GM12865 (cell line): ENCODE results near the gene CPXM2.

ENCODE experiments used
- DNase-seq: peaks from one replicate; pipeline ENCODE4 v3.0.0; 2010; ENCODE audit warnings: low read depth
- H3K4me3 ChIP-seq: 2 replicates; pipeline ENCODE4 v1.5.1; 2011; ENCODE audit warnings: mild to moderate bottlenecking, low read depth, low read length, control low read depth
- CTCF ChIP-seq: IDR thresholded peaks from 2 replicates; pipeline ENCODE4 v1.5.1; 2011; ENCODE audit warnings: low read length, control low read depth, low read depth, inconsistent platforms; ENCODE audit not compliant: insufficient read depth; ENCODE audit errors: missing control alignments

Gene CPXM2

GRCh38 chr10:123761038-123761428, 130.6 kb downstream of the CPXM2 start:
- no peak overlapping the region for H3K4me3 ChIP-seq
- no peak for DNase-seq
- no peak for TF ChIP-seq CTCF

- no peak for TF ChIP-seq CTCF
- H3K4me3 ChIP-seq = no peak overlapping the region
- no peak for DNase-seq
These were observed 131.1 kb downstream of the CPXM2 start for GRCh38 chr10:123760356-123761037.

- no peak for DNase-seq
- no peak overlapping the region for H3K4me3 ChIP-seq
- no peak for TF ChIP-seq CTCF
These were observed 132.0 kb downstream of the CPXM2 start for GRCh38 chr10:123759501-123760031.

GRCh38 chr10:123759041-123759440, 132.6 kb downstream of the CPXM2 start:
- DNase-seq = no peak
- no peak for TF ChIP-seq CTCF
- H3K4me3 ChIP-seq = no peak overlapping the region

GRCh38 chr10:123757853-123758252, 133.8 kb downstream of the CPXM2 start:
- no peak overlapping the region for H3K4me3 ChIP-seq
- TF ChIP-seq CTCF = no peak
- no peak for DNase-seq

GRCh38 chr10:123755061-123755460, 136.5 kb downstream of the CPXM2 start:
- no peak for TF ChIP-seq CTCF
- no peak overlapping the region for H3K4me3 ChIP-seq
- DNase-seq = no peak

- no peak overlapping the region for H3K4me3 ChIP-seq
- TF ChIP-seq CTCF = no peak
- no peak for DNase-seq
These were observed 137.5 kb downstream of the CPXM2 start for GRCh38 chr10:123754123-123754522.
